ENCODE measurements around the gene KLHL5. TPM values are rescaled to one million over a fixed set of nuclear protein-coding genes. Genes with fewer than 3 reads are reported as not detected.

The KLHL5 gene
- total RNA-seq, 2 donors from 2014 or later = 21.0 to 29.6 TPM

- no peak for TF ChIP-seq CTCF (IDR thresholded peaks at IDR 0.05)
- Histone ChIP-seq H3K27me3 (replicated peaks; ENCODE audit: insufficient read depth) (no peaks in the 10 kb centered on the region), H3K9me3 (no peaks in the 10 kb centered on the region), H3K4me3 (no peak overlapping the region), H3K4me1 (ENCODE audit: control insufficient read depth in 1 of 2, low read depth in 2 of 2) (no peaks in the 10 kb centered on the region), H3K27ac (no peak overlapping the region), H3K36me3 (no peaks in the 10 kb centered on the region)
- DNase-seq (ENCODE audit: low spot score) = no peak
- no peak for ATAC-seq (ENCODE audit: insufficient number of reproducible peaks, low FRiP score, low read depth)
These were observed 23.9 kb downstream of the KLHL5 start for GRCh38 chr4:39085891-39086290.

GRCh38 chr4:39096847-39097246 lies 34.8 kb downstream of the KLHL5 start:
- Histone ChIP-seq H3K36me3 (no peaks in the 10 kb centered on the region), H3K27me3 (replicated peaks; ENCODE audit: insufficient read depth) (no peaks in the 10 kb centered on the region), H3K27ac (no peak overlapping the region), H3K4me3 (no peak overlapping the region), H3K4me1 (ENCODE audit: control insufficient read depth in 1 of 2, low read depth in 2 of 2) (no peaks in the 10 kb centered on the region), H3K9me3 (no peaks in the 10 kb centered on the region)
- ATAC-seq (ENCODE audit: insufficient number of reproducible peaks, low FRiP score, low read depth) (no peak), DNase-seq (ENCODE audit: low spot score) (no peak)
- TF ChIP-seq CTCF (IDR thresholded peaks at IDR 0.05) = no peak

- DNase-seq (ENCODE audit: low spot score) (no peak), ATAC-seq (ENCODE audit: insufficient number of reproducible peaks, low FRiP score, low read depth) (no peak)
- TF ChIP-seq CTCF (IDR thresholded peaks at IDR 0.05) = no peak
- Histone ChIP-seq H3K4me1 (ENCODE audit: control insufficient read depth in 1 of 2, low read depth in 2 of 2) (no peaks in the 10 kb centered on the region), H3K36me3 (no peaks in the 10 kb centered on the region), H3K4me3 (no peak overlapping the region), H3K9me3 (no peaks in the 10 kb centered on the region), H3K27me3 (replicated peaks; ENCODE audit: insufficient read depth) (no peaks in the 10 kb centered on the region), H3K27ac (no peak overlapping the region)
These were observed 35.3 kb downstream of the KLHL5 start for GRCh38 chr4:39097290-39097689.

- Histone ChIP-seq H3K4me3 (no peak overlapping the region), H3K27ac (no peak overlapping the region), H3K36me3 (no peaks in the 10 kb centered on the region), H3K4me1 (ENCODE audit: control insufficient read depth in 1 of 2, low read depth in 2 of 2) (no peaks in the 10 kb centered on the region), H3K27me3 (replicated peaks; ENCODE audit: insufficient read depth) (no peaks in the 10 kb centered on the region), H3K9me3 (no peaks in the 10 kb centered on the region)
- no peak for TF ChIP-seq CTCF (IDR thresholded peaks at IDR 0.05)
- ATAC-seq (ENCODE audit: insufficient number of reproducible peaks, low FRiP score, low read depth) (no peak), DNase-seq (ENCODE audit: low spot score) (no peak)
These were observed 40.3 kb downstream of the KLHL5 start for GRCh38 chr4:39102297-39102696.

GRCh38 chr4:39103291-39103690 lies 41.3 kb downstream of the KLHL5 start:
- H3K4me3 ChIP-seq = no peak overlapping the region
- no peaks in the 10 kb centered on the region for H3K9me3 ChIP-seq
- no peaks in the 10 kb centered on the region for H3K4me1 ChIP-seq (ENCODE audit: control insufficient read depth in 1 of 2, low read depth in 2 of 2)
- no peak for TF ChIP-seq CTCF (IDR thresholded peaks at IDR 0.05)
- DNase-seq (ENCODE audit: low spot score) = no peak
- ATAC-seq (ENCODE audit: insufficient number of reproducible peaks, low FRiP score, low read depth) = no peak
- H3K27me3 ChIP-seq (replicated peaks; ENCODE audit: insufficient read depth) = no peaks in the 10 kb centered on the region
- H3K36me3 ChIP-seq = no peaks in the 10 kb centered on the region
- no peak overlapping the region for H3K27ac ChIP-seq
